ENCODE results near the gene ZNF580.

The ZNF580 gene

GRCh38 chr19:55642153-55643002, 1.6 kb downstream of the ZNF580 start:
- no peak for DNase-seq (ENCODE audit: low spot score)

GRCh38 chr19:55643003-55643886, 2.4 kb downstream of the ZNF580 start, which contains the start of gene ZNF581:
Gene ZNF581, plus strand, starts transcription at chr19:55643649. Its CDS starts 923 bp downstream, at chr19:55644572.
- peak within 1 kb of the TSS; percentile 96 for H3K27ac Mint-ChIP-seq
- peaks cover 33% of the 10 kb centered on the region for H3K4me1 Mint-ChIP-seq (ENCODE audit: low read depth)
- peaks cover 18% of the 10 kb centered on the region for H3K36me3 Mint-ChIP-seq (ENCODE audit: low read depth)
- peaks cover 3% of the 10 kb centered on the region for H3K9me3 Mint-ChIP-seq
- peak; percentile 83 for DNase-seq (ENCODE audit: low spot score)
- H3K27me3 Mint-ChIP-seq (ENCODE audit: low read depth), result no peaks in the 10 kb centered on the region
- H3K4me3 Mint-ChIP-seq, result peak within 1 kb of the TSS; percentile 93

More at GRCh38 chr19:55642153-55643002, 1.6 kb downstream of the ZNF580 start:
- H3K27ac Mint-ChIP-seq, result peak overlapping the region; percentile 96
- peak overlapping the region; percentile 93 for H3K4me3 Mint-ChIP-seq
- peaks cover 33% of the 10 kb centered on the region for H3K4me1 Mint-ChIP-seq (ENCODE audit: low read depth)
- peaks cover 24% of the 10 kb centered on the region for H3K36me3 Mint-ChIP-seq (ENCODE audit: low read depth)
- H3K9me3 Mint-ChIP-seq, result peaks cover 3% of the 10 kb centered on the region
- no peaks in the 10 kb centered on the region for H3K27me3 Mint-ChIP-seq (ENCODE audit: low read depth)

- H3K27me3 Mint-ChIP-seq (ENCODE audit: low read depth), result no peaks in the 10 kb centered on the region
- peak overlapping the region; percentile 93 for H3K4me3 Mint-ChIP-seq
- H3K27ac Mint-ChIP-seq, result peak overlapping the region; percentile 91
- H3K4me1 Mint-ChIP-seq (ENCODE audit: low read depth), result peaks cover 34% of the 10 kb centered on the region
- DNase-seq (ENCODE audit: low spot score), result no peak
- peaks cover 3% of the 10 kb centered on the region for H3K9me3 Mint-ChIP-seq
- peaks cover 16% of the 10 kb centered on the region for H3K36me3 Mint-ChIP-seq (ENCODE audit: low read depth)
These were observed 3.0 kb downstream of the ZNF580 start for GRCh38 chr19:55643887-55644176.

GRCh38 chr19:55644191-55644833, 3.5 kb downstream of the ZNF580 start:
- H3K27me3 Mint-ChIP-seq (ENCODE audit: low read depth), result no peaks in the 10 kb centered on the region
- H3K36me3 Mint-ChIP-seq (ENCODE audit: low read depth), result peaks cover 12% of the 10 kb centered on the region
- peak overlapping the region; percentile 91 for H3K27ac Mint-ChIP-seq
- H3K9me3 Mint-ChIP-seq, result no peaks in the 10 kb centered on the region
- peak overlapping the region; percentile 93 for H3K4me3 Mint-ChIP-seq
- H3K4me1 Mint-ChIP-seq (ENCODE audit: low read depth), result peaks cover 30% of the 10 kb centered on the region
- no peak for DNase-seq (ENCODE audit: low spot score)

GRCh38 chr19:55644842-55645511, 4.2 kb downstream of the ZNF580 start:
- H3K27ac Mint-ChIP-seq, result no peak overlapping the region
- peaks cover 16% of the 10 kb centered on the region for H3K36me3 Mint-ChIP-seq (ENCODE audit: low read depth)
- H3K27me3 Mint-ChIP-seq (ENCODE audit: low read depth), result no peaks in the 10 kb centered on the region

GRCh38 chr19:55645512-55645881, 4.7 kb downstream of the ZNF580 start:
- peak overlapping the region; percentile 57 for H3K27ac Mint-ChIP-seq
- peak overlapping the region; percentile 57 for H3K4me3 Mint-ChIP-seq
- no peaks in the 10 kb centered on the region for H3K9me3 Mint-ChIP-seq
- H3K36me3 Mint-ChIP-seq (ENCODE audit: low read depth), result peaks cover 18% of the 10 kb centered on the region
- no peak for DNase-seq (ENCODE audit: low spot score)
- H3K4me1 Mint-ChIP-seq (ENCODE audit: low read depth), result peaks cover 31% of the 10 kb centered on the region
- H3K27me3 Mint-ChIP-seq (ENCODE audit: low read depth), result no peaks in the 10 kb centered on the region

More at GRCh38 chr19:55644842-55645511, 4.2 kb downstream of the ZNF580 start:
- peaks cover 34% of the 10 kb centered on the region for H3K4me1 Mint-ChIP-seq (ENCODE audit: low read depth)
- DNase-seq (ENCODE audit: low spot score), result no peak
- H3K4me3 Mint-ChIP-seq, result peak overlapping the region; percentile 93
- H3K9me3 Mint-ChIP-seq, result no peaks in the 10 kb centered on the region

- no peak for DNase-seq (ENCODE audit: low spot score)
- Mint-ChIP-seq H3K4me1 (ENCODE audit: low read depth) (peaks cover 27% of the 10 kb centered on the region), H3K4me3 (peak overlapping the region; percentile 79), H3K36me3 (ENCODE audit: low read depth) (peaks cover 18% of the 10 kb centered on the region), H3K27me3 (ENCODE audit: low read depth) (no peaks in the 10 kb centered on the region), H3K27ac (peak overlapping the region; percentile 72), H3K9me3 (no peaks in the 10 kb centered on the region)
These were observed 6.3 kb downstream of the ZNF580 start for GRCh38 chr19:55646889-55647731.

- peaks cover 25% of the 10 kb centered on the region for H3K4me1 Mint-ChIP-seq (ENCODE audit: low read depth)
- H3K4me3 Mint-ChIP-seq, result peak within 1 kb of the TSS; percentile 79
- no peaks in the 10 kb centered on the region for H3K9me3 Mint-ChIP-seq
- DNase-seq (ENCODE audit: low spot score), result no peak
- H3K27ac Mint-ChIP-seq, result peak within 1 kb of the TSS; percentile 81
- H3K36me3 Mint-ChIP-seq (ENCODE audit: low read depth), result peaks cover 17% of the 10 kb centered on the region
- H3K27me3 Mint-ChIP-seq (ENCODE audit: low read depth), result no peaks in the 10 kb centered on the region
These were observed 7.2 kb downstream of the ZNF580 start, which contains the start of gene CCDC106 for GRCh38 chr19:55647732-55648584. Gene CCDC106, plus strand, starts transcription at chr19:55648212. Its CDS starts 835 bp downstream, at chr19:55649047.

- Mint-ChIP-seq H3K4me3 (peak overlapping the region; percentile 77), H3K27ac (peak overlapping the region; percentile 81), H3K4me1 (ENCODE audit: low read depth) (peaks cover 21% of the 10 kb centered on the region), H3K9me3 (no peaks in the 10 kb centered on the region), H3K27me3 (ENCODE audit: low read depth) (no peaks in the 10 kb centered on the region), H3K36me3 (ENCODE audit: low read depth) (peaks cover 13% of the 10 kb centered on the region)
- DNase-seq (ENCODE audit: low spot score), result no peak
These were observed 7.9 kb downstream of the ZNF580 start for GRCh38 chr19:55648585-55649267.

GRCh38 chr19:55649268-55650125, 8.7 kb downstream of the ZNF580 start:
- H3K4me3 Mint-ChIP-seq, result peak overlapping the region; percentile 77
- no peak for DNase-seq (ENCODE audit: low spot score)
- H3K4me1 Mint-ChIP-seq (ENCODE audit: low read depth), result peaks cover 15% of the 10 kb centered on the region
- H3K36me3 Mint-ChIP-seq (ENCODE audit: low read depth), result peaks cover 13% of the 10 kb centered on the region
- peak overlapping the region; percentile 78 for H3K27ac Mint-ChIP-seq
- no peaks in the 10 kb centered on the region for H3K27me3 Mint-ChIP-seq (ENCODE audit: low read depth)
- no peaks in the 10 kb centered on the region for H3K9me3 Mint-ChIP-seq

- DNase-seq (ENCODE audit: low spot score), result no peak
- no peaks in the 10 kb centered on the region for H3K27me3 Mint-ChIP-seq (ENCODE audit: low read depth)
- H3K36me3 Mint-ChIP-seq (ENCODE audit: low read depth), result peaks cover 13% of the 10 kb centered on the region
- H3K4me3 Mint-ChIP-seq, result peak overlapping the region; percentile 46
- peak overlapping the region; percentile 78 for H3K27ac Mint-ChIP-seq
- H3K4me1 Mint-ChIP-seq (ENCODE audit: low read depth), result peaks cover 15% of the 10 kb centered on the region
- no peaks in the 10 kb centered on the region for H3K9me3 Mint-ChIP-seq
These were observed 9.3 kb downstream of the ZNF580 start for GRCh38 chr19:55650126-55650557.
